H7 (cell line): ENCODE results near the gene OR4Q3. TPM values are rescaled to one million over a fixed set of nuclear protein-coding genes. Genes with fewer than 3 reads are reported as not detected.
"Not testable (repeated sequence)": the region's sequence is repeated elsewhere in the genome, so short reads cannot be mapped to it uniquely, and the experiment has no call there.

Experiments
- DNase-seq: peaks from one replicate; pipeline ENCODE4 v3.0.0; 2012
- H3K27me3 ChIP-seq: 2 replicates; pipeline ENCODE4 v1.6.0; 2011; ENCODE audit warnings: mild to moderate bottlenecking, low read length; ENCODE audit not compliant: control insufficient read depth, insufficient read depth
- H3K36me3 ChIP-seq: replicated peaks from 2 replicates; pipeline ENCODE4 v1.5.1; 2011; ENCODE audit warnings: low read length; ENCODE audit not compliant: control insufficient read depth, insufficient read depth
- H3K4me3 ChIP-seq: 2 replicates; pipeline ENCODE4 v1.5.1; 2011; ENCODE audit warnings: low read depth, mild to moderate bottlenecking, control low read depth, low read length, moderate library complexity; ENCODE audit not compliant: insufficient read depth
- total RNA-seq: library from RNA; depleted of rRNA; stranded (reverse); fragments of >200 nt; shearing (Covaris generic); gene quantifications from 2 replicates; pipeline ENCODE4 v1.2.3, GENCODE V29; 2014; rRNA removed

The OR4Q3 gene
- not detected in 2 replicates for total RNA-seq

- H3K27me3 ChIP-seq, result no peaks in the 10 kb centered on the region
- no peaks in the 10 kb centered on the region for H3K36me3 ChIP-seq
- no peak for DNase-seq
- no peak within 1 kb of the TSS for H3K4me3 ChIP-seq
Observed at GRCh38 chr14:19743256-19743655, at the start of gene OR4Q3. OR4Q3 (plus strand) TSS chr14:19743571.

- Histone ChIP-seq H3K36me3 (no peaks in the 10 kb centered on the region), H3K4me3 (no peak overlapping the region), H3K27me3 (no peaks in the 10 kb centered on the region)
- DNase-seq, result no peak
Observed at GRCh38 chr14:19729359-19729758, 14.0 kb upstream of the OR4Q3 start.

GRCh38 chr14:19729763-19730162 is 13.6 kb upstream of the OR4Q3 start:
- DNase-seq, result no peak
- H3K4me3 ChIP-seq, result no peak overlapping the region
- no peaks in the 10 kb centered on the region for H3K36me3 ChIP-seq

GRCh38 chr14:19733893-19734292 is 9.5 kb upstream of the OR4Q3 start:
- not testable (repeated sequence) for H3K36me3 ChIP-seq, H3K4me3 ChIP-seq, DNase-seq, H3K27me3 ChIP-seq

More at GRCh38 chr14:19729763-19730162, 13.6 kb upstream of the OR4Q3 start:
- no peaks in the 10 kb centered on the region for H3K27me3 ChIP-seq

- not testable (repeated sequence) for DNase-seq
Observed at GRCh38 chr14:19752316-19752715, 8.9 kb downstream of the OR4Q3 start.

GRCh38 chr14:19754172-19754571 is 10.8 kb downstream of the OR4Q3 start:
- H3K27me3 ChIP-seq, result no peaks in the 10 kb centered on the region
- DNase-seq, result no peak
- H3K4me3 ChIP-seq, result no peak overlapping the region
- H3K36me3 ChIP-seq, result no peaks in the 10 kb centered on the region

More at GRCh38 chr14:19752316-19752715, 8.9 kb downstream of the OR4Q3 start:
- not testable (repeated sequence) for H3K36me3 ChIP-seq, H3K27me3 ChIP-seq, H3K4me3 ChIP-seq

GRCh38 chr14:19771491-19771890 is 28.1 kb downstream of the OR4Q3 start:
- H3K27me3 ChIP-seq, DNase-seq, H3K4me3 ChIP-seq, H3K36me3 ChIP-seq: not testable (repeated sequence)

- H3K36me3 ChIP-seq, result no peaks in the 10 kb centered on the region
- no peaks in the 10 kb centered on the region for H3K27me3 ChIP-seq
- H3K4me3 ChIP-seq, result no peak overlapping the region
- DNase-seq, result no peak
Observed at GRCh38 chr14:19771895-19772430, 28.6 kb downstream of the OR4Q3 start.

- H3K27me3 ChIP-seq, DNase-seq, H3K4me3 ChIP-seq, H3K36me3 ChIP-seq: not testable (repeated sequence)
Observed at GRCh38 chr14:19772454-19772853, 29.1 kb downstream of the OR4Q3 start.

- not testable (repeated sequence) for H3K27me3 ChIP-seq, H3K4me3 ChIP-seq, DNase-seq, H3K36me3 ChIP-seq
Observed at GRCh38 chr14:19773204-19773603, 29.8 kb downstream of the OR4Q3 start, which contains the start of gene OR4M1. OR4M1 (plus strand) TSS chr14:19773504; CDS start chr14:19780323, 6,819 bp downstream.

GRCh38 chr14:19775587-19775986 is 32.2 kb downstream of the OR4Q3 start:
- no peak for DNase-seq
- Histone ChIP-seq H3K36me3 (no peaks in the 10 kb centered on the region), H3K4me3 (no peak overlapping the region), H3K27me3 (no peaks in the 10 kb centered on the region)

GRCh38 chr14:19785848-19786247 is 42.5 kb downstream of the OR4Q3 start:
- H3K27me3 ChIP-seq, DNase-seq, H3K4me3 ChIP-seq, H3K36me3 ChIP-seq: not testable (repeated sequence)

- not testable (repeated sequence) for DNase-seq, H3K27me3 ChIP-seq, H3K4me3 ChIP-seq, H3K36me3 ChIP-seq
Observed at GRCh38 chr14:19787318-19787717, 43.9 kb downstream of the OR4Q3 start.

- not testable (repeated sequence) for H3K27me3 ChIP-seq, H3K4me3 ChIP-seq, DNase-seq, H3K36me3 ChIP-seq
Observed at GRCh38 chr14:19788150-19788549, 44.8 kb downstream of the OR4Q3 start.

- not testable (repeated sequence) for H3K4me3 ChIP-seq, DNase-seq, H3K27me3 ChIP-seq, H3K36me3 ChIP-seq
Observed at GRCh38 chr14:19796520-19797108, 53.2 kb downstream of the OR4Q3 start.
